Thyroid gland (tissue), 4 donors: ENCODE results near the gene GAS7.
"Not testable (repeated sequence)": the region's sequence is repeated elsewhere in the genome, so short reads cannot be mapped to it uniquely, and the experiment has no call there.

Experiments used
- POLR2A ChIP-seq, 2 donors: fragments of 450-650 bp; IDR thresholded peaks; one replicate each; pipeline ENCODE4 v1.6.1; 2017; ENCODE audit warnings: antibody characterized with exemption in 2 of 2, mild to moderate bottlenecking in 2 of 2, moderate library complexity in 1 of 2
- TF ChIP-seq, protein P1 (sequence below), 6 experiments: fragments of 200-600 bp in 3 of 6; fragments of 450-650 bp in 3 of 6; sonication (generic) in 3 of 6; IDR thresholded peaks; one replicate each; pipeline ENCODE4 v1.5.1; 2016 to 2019; ENCODE audit warnings: antibody characterized with exemption in 6 of 6, mild to moderate bottlenecking in 2 of 6, inconsistent platforms in 1 of 6, moderate library complexity in 1 of 6

GRCh38 chr17:10016958-10017570 is 181.3 kb downstream of the GAS7 start:
- TF ChIP-seq, protein P1, sequence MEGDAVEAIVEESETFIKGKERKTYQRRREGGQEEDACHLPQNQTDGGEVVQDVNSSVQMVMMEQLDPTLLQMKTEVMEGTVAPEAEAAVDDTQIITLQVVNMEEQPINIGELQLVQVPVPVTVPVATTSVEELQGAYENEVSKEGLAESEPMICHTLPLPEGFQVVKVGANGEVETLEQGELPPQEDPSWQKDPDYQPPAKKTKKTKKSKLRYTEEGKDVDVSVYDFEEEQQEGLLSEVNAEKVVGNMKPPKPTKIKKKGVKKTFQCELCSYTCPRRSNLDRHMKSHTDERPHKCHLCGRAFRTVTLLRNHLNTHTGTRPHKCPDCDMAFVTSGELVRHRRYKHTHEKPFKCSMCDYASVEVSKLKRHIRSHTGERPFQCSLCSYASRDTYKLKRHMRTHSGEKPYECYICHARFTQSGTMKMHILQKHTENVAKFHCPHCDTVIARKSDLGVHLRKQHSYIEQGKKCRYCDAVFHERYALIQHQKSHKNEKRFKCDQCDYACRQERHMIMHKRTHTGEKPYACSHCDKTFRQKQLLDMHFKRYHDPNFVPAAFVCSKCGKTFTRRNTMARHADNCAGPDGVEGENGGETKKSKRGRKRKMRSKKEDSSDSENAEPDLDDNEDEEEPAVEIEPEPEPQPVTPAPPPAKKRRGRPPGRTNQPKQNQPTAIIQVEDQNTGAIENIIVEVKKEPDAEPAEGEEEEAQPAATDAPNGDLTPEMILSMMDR (IDR thresholded peaks at IDR 0.05) = not testable (repeated sequence)
- TF ChIP-seq POLR2A (IDR thresholded peaks at IDR 0.05) = not testable (repeated sequence)
